Inferior parietal cortex (tissue), 1 donor: ENCODE data around the gene HS3ST3A1.

ENCODE experiments used
- DNase-seq: peaks from one replicate; pipeline ENCODE4 v3.0.0-alpha.2; 2016; ENCODE audit errors: extremely low spot score

HS3ST3A1 gene

GRCh38 chr17:13598353-13599167, 3.2 kb downstream of the HS3ST3A1 start:
- DNase-seq, result no peak

DNA sequence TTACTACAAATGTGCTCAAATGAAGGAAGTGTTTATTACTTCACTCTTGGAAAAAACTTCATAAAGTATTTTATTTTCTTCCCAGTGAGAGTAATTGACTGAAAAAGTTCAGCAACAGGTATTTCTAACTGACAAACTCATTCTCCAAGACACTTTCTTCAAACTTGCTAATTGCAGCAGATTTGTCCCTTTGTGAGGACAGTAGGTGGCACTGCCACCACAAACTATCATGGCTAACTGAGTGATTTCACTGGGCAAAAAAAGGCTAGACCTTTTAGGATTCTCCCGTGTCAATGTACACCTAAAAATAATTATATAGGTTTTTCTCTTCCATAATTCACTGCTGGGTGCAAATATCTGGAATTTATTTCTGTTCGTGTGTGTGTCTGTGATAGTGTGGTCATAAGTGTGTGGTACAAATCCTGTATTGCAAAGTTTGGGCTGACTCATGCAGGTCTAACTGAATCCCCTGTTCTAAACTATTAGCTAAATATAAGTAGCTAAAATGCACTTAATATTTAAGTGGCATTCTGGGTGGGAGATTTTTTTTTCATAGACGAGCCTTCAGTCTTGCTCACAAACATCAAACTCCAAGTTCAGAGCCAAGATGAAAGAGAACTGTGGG, 3.9 kb downstream of the HS3ST3A1 start:
- DNase-seq, result peak; percentile 61

GRCh38 chr17:13596241-13596923, 5.3 kb downstream of the HS3ST3A1 start:
- no peak for DNase-seq

- no peak for DNase-seq
Measured at GRCh38 chr17:13595599-13595899, 6.2 kb downstream of the HS3ST3A1 start.

DNA sequence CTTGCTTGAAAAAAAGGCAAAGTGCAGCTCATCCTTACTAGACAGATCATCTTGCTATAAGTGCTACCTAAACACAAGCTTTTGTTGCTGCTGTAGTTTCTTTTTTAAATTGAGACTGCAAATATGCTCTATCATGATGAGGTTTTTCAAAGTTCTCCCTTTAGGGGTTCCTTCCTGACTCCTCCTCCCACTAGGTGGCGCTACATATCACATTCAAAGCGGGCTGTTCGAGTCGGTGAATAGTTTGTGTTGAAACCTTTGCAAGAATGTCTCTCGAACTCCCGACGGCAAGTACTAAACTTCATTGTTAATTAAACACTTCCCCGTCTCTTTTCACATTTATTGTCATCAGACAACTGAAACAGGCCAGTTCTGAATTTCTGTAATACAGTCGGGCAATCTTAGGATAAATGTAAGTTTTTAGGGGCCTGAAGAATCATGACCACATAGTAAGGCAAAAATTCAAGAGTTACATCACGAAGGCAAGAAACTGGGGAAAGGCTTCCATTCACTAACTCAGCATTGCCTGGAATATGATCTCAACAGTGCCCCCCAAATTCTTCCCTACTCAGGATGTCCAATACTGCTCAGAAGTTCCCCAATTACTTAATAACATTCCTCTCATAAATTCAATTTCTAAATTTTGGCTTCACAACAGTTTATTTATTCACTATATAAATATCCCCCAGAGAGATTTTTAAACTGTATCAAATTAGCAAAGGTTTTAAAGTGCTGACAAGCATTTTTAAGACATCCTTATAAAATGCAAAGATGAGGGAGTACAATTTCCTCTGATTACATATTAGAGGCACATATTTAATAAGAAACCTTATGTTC, 6.7 kb downstream of the HS3ST3A1 start:
- peak; percentile 92 for DNase-seq

- DNase-seq, result no peak
Measured at GRCh38 chr17:13594310-13594709, 7.4 kb downstream of the HS3ST3A1 start.

DNA sequence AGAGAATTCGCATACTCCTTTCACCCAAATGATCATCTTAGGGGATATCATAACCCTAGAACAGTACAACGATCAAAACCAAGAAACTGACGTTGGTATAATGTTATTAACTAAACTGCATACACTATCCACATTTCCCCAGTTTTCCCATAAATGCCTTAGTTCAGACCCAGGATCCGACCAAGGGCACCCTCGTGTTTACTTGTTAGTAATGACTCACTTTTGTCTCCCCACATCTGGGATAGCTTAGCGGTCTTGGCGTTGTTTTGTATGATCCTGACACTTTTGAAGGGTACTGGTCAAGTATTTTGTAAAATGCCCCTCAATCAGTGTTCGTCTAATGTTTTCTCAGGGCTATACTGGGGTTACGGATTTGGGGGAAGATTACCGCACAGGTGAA, 8.0 kb downstream of the HS3ST3A1 start:
- DNase-seq, result no peak

- no peak for DNase-seq
Measured at GRCh38 chr17:13593021-13593751, 8.5 kb downstream of the HS3ST3A1 start.

GRCh38 chr17:13592427-13592826, 9.3 kb downstream of the HS3ST3A1 start:
- no peak for DNase-seq

DNA sequence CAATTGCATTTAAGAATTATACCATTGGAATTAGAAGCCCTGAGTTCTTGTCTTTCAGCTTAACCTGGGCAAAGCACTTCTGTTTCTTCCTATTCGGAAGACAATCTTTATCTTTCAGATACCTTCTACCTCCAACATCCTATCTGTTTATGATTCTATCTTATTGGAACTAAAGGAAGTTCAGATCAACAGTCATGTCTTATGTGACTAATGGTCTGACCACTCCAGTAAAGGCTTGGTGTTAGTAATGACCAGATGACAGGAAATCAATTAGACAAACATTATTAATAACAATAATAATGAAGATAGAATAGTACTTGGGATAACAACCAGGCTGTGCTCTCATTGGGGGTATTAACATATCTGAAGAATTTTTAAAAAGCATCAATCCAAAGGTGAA, 11.3 kb downstream of the HS3ST3A1 start:
- no peak for DNase-seq

DNA sequence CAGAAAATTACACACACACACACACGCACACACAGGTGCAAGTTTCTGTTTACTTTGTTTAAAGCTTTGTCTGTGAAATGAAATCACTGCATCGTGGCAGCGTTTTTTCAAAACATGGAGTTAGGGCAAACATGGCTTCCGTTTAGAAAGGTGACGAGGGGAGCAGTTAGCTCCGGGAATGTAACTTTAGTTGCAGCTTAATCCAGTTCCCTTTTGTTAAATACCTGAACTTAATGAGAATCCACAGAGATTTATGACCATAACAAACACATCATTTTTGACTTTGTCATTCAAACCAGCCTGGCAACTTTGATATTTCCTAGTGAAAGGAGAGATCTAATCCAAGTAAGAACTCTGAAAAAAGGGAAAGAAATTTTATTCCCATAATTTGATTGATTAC, 12.1 kb downstream of the HS3ST3A1 start:
- DNase-seq, result no peak

GRCh38 chr17:13587487-13588338, 14.0 kb downstream of the HS3ST3A1 start:
- no peak for DNase-seq

DNA sequence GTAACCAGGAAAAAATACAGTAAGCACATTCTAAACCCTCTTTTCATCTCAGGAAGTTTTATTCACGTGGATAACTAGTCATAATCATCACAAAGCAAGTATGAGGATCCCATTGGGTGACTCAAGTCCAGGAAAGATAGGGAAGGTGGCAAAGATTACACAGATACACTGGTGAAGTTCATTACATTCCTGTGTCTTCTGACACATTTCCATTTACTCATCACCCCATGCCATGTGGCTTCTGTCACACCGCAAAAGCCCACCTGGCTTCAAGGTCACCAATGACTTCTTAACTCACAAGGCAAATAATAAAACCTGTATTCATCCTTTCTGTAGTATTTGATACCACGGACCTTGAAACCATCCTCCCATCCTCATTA, 17.0 kb downstream of the HS3ST3A1 start:
- DNase-seq, result no peak

GRCh38 chr17:13583996-13584700, 17.6 kb downstream of the HS3ST3A1 start:
- DNase-seq, result no peak

GRCh38 chr17:13582776-13583547, 18.8 kb downstream of the HS3ST3A1 start:
- DNase-seq, result no peak

GRCh38 chr17:13581925-13582324, 19.8 kb downstream of the HS3ST3A1 start:
- DNase-seq, result no peak

DNA sequence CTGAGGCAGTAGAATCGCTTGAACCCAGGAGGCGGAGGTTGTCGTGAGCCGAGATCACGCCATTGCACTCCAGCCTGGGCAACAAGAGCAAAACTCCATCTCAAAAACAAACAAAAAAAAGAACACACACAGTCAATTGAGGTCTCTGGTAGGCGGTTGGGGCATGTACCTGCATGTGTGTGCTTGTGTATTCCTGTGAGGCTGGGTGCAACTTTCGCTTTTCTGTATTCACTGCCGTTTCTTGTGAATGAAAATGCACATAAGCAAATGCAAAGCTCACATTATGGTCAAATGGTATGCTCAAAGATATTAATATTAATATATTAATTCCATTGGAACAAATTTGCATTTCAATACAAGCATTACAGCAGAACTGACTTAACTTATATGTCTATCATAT, 20.9 kb downstream of the HS3ST3A1 start:
- no peak for DNase-seq

DNA sequence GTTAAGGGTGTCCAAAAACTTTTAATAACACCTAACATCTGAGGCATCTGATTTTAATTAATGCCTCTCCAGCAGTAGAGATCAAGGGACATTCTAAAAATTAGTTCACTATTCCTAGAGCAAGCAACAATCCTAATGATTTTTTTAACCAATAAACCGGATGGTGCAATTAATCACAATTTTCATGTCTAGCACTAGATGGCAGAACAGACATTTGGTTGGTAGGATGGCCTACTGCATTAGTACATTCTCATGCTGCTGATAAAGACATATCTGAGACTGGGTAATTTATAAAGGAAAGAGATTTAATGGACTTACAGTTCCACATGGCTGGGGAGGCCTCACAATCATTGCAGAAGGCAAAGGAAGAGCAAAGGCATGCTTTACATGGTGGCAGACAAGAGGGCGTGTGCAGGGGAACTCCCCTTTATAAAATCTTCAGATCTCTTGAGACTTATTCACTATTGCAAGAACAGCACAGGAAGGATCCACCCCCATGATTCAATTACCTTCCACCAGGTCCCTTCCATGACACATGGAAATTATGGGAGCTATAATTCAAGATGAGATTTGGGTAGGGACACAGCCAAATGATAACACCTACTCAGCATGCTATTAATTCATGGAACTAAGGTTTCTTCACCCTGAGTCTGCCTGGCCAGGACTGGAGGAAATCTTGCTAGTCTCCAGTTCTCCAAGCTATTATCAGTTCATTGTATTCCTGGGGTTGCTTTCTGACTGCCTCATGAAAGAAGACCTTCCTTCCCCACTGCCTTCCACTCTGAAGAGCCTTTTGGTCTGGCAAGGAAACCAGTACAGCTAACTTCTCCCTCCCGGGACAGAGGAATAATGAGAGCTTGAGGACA, 24.8 kb downstream of the HS3ST3A1 start:
- DNase-seq, result no peak
